ENCODE data around the gene PLD5. TPM values are rescaled to one million over a fixed set of nuclear protein-coding genes. Genes with fewer than 3 reads are reported as not detected.

The PLD5 gene
- polyA plus RNA-seq, 3 donors: not detected

- no peaks in the 10 kb centered on the region for H3K4me1 ChIP-seq (ENCODE audit: control insufficient read depth in 1 of 2, insufficient read depth in 2 of 2, low read length in 2 of 2)
- no peaks in the 10 kb centered on the region for H4K20me1 ChIP-seq (ENCODE audit: insufficient read depth, low read length)
- H3K27me3 ChIP-seq (ENCODE audit: control insufficient read depth in 2 of 2, insufficient read depth in 2 of 2, low read length in 2 of 2): no peaks in the 10 kb centered on the region
- H3K9ac ChIP-seq (ENCODE audit: insufficient read depth, low read length, poor library complexity, severe bottlenecking): no peak overlapping the region
- no peak overlapping the region for H3K4me2 ChIP-seq (replicated peaks; ENCODE audit: extremely low read depth, low read length, poor library complexity, severe bottlenecking)
- no peak overlapping the region for H3K4me3 ChIP-seq (replicated peaks in 1 of 3; ENCODE audit: low read depth in 2 of 3, low read length in 3 of 3)
- no peak overlapping the region for H2AFZ ChIP-seq (ENCODE audit: insufficient read depth, low read depth, low read length, poor library complexity, severe bottlenecking)
- Mint-ChIP-seq H3K27ac (no peak overlapping the region), H3K4me3 (no peak overlapping the region), H3K4me1 (no peaks in the 10 kb centered on the region), H3K36me3 (no peaks in the 10 kb centered on the region), H3K9me3 (peaks cover 0 to 8% (median 2%) of the 10 kb centered on the region in 7 donors), H3K27me3 (ENCODE audit: low read depth in 3 of 3) (peaks cover 0 to 2% (median 0%) of the 10 kb centered on the region in 3 donors)
- no peak overlapping the region for H3K27ac ChIP-seq (ENCODE audit: low read depth in 1 of 2, low read length in 2 of 2)
- WGBS (ENCODE audit: insufficient coverage): 75% methylated on average over 2 of the region's 8 CpGs
- H3K9me3 ChIP-seq (replicated peaks in 1 of 2; ENCODE audit: control insufficient read depth in 1 of 2, insufficient read depth in 1 of 2, low read length in 2 of 2): no peaks in the 10 kb centered on the region
- intact Hi-C loops (cut with micrococcal nuclease): no loop called here
- no peaks in the 10 kb centered on the region for H3K36me3 ChIP-seq (replicated peaks in 1 of 2; ENCODE audit: control insufficient read depth in 1 of 2, insufficient read depth in 2 of 2, low read length in 2 of 2)
- DNase-seq: no peak
- TF ChIP-seq, protein P1, sequence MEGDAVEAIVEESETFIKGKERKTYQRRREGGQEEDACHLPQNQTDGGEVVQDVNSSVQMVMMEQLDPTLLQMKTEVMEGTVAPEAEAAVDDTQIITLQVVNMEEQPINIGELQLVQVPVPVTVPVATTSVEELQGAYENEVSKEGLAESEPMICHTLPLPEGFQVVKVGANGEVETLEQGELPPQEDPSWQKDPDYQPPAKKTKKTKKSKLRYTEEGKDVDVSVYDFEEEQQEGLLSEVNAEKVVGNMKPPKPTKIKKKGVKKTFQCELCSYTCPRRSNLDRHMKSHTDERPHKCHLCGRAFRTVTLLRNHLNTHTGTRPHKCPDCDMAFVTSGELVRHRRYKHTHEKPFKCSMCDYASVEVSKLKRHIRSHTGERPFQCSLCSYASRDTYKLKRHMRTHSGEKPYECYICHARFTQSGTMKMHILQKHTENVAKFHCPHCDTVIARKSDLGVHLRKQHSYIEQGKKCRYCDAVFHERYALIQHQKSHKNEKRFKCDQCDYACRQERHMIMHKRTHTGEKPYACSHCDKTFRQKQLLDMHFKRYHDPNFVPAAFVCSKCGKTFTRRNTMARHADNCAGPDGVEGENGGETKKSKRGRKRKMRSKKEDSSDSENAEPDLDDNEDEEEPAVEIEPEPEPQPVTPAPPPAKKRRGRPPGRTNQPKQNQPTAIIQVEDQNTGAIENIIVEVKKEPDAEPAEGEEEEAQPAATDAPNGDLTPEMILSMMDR (IDR thresholded peaks at IDR 0.05): no peak
- H3K79me2 ChIP-seq (ENCODE audit: insufficient read depth, low read length): no peaks in the 10 kb centered on the region
These were observed 95.9 kb downstream of the PLD5 start for GRCh38 chr1:242428399-242429190.

DNA sequence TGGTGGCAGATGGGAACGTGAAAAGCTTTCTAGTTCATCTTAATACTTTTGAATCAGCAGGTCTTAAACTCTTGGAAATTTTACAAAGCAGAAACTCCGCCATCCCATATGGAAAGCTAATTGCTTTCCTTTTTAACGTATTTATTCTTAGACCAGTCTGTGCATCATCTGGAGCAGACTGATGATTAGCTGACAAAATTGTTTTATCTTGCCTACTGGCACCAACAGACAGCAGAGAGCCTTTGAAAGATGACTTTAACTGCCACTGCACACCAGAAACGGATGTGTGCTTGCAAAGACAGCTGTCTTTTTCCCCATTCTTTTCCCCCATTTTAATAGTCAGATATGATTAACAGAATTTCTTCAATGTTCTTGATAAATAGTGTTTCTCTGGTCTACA lies 97.0 kb downstream of the PLD5 start:
- Mint-ChIP-seq H3K4me3 (no peak overlapping the region), H3K27ac (no peak overlapping the region), H3K27me3 (ENCODE audit: low read depth in 3 of 3) (peaks cover 0 to 2% (median 0%) of the 10 kb centered on the region in 3 donors), H3K9me3 (peaks cover 0 to 8% (median 3%) of the 10 kb centered on the region in 7 donors), H3K4me1 (no peaks in the 10 kb centered on the region), H3K36me3 (no peaks in the 10 kb centered on the region)
- H3K4me3 ChIP-seq (replicated peaks in 1 of 3; ENCODE audit: low read depth in 2 of 3, low read length in 3 of 3): no peak overlapping the region
- no peak for DNase-seq
- H2AFZ ChIP-seq (ENCODE audit: insufficient read depth, low read depth, low read length, poor library complexity, severe bottlenecking): no peak overlapping the region
- H3K27ac ChIP-seq (ENCODE audit: low read depth in 1 of 2, low read length in 2 of 2): no peak overlapping the region
- no peaks in the 10 kb centered on the region for H3K27me3 ChIP-seq (ENCODE audit: control insufficient read depth in 2 of 2, insufficient read depth in 2 of 2, low read length in 2 of 2)
- no peak overlapping the region for H3K9ac ChIP-seq (ENCODE audit: insufficient read depth, low read length, poor library complexity, severe bottlenecking)
- no peaks in the 10 kb centered on the region for H3K36me3 ChIP-seq (replicated peaks in 1 of 2; ENCODE audit: control insufficient read depth in 1 of 2, insufficient read depth in 2 of 2, low read length in 2 of 2)
- intact Hi-C loops (cut with micrococcal nuclease): no loop called here
- no peaks in the 10 kb centered on the region for H3K9me3 ChIP-seq (replicated peaks in 1 of 2; ENCODE audit: control insufficient read depth in 1 of 2, insufficient read depth in 1 of 2, low read length in 2 of 2)
- no peak overlapping the region for H3K4me2 ChIP-seq (replicated peaks; ENCODE audit: extremely low read depth, low read length, poor library complexity, severe bottlenecking)
- H4K20me1 ChIP-seq (ENCODE audit: insufficient read depth, low read length): no peaks in the 10 kb centered on the region
- no peaks in the 10 kb centered on the region for H3K4me1 ChIP-seq (ENCODE audit: control insufficient read depth in 1 of 2, insufficient read depth in 2 of 2, low read length in 2 of 2)
- 100% methylated on average over 3 of the region's 4 CpGs for WGBS (ENCODE audit: insufficient coverage)
- H3K79me2 ChIP-seq (ENCODE audit: insufficient read depth, low read length): no peaks in the 10 kb centered on the region
- TF ChIP-seq, protein P1 (IDR thresholded peaks at IDR 0.05): no peak
